ENCODE results near the gene MPC2. TPM values are rescaled to one million over a fixed set of nuclear protein-coding genes. Genes with fewer than 3 reads are reported as not detected.

The MPC2 gene
- total RNA-seq, 1 experiment from 2014 or later, result 32.9 TPM

GRCh38 chr1:167933788-167934187, 3.1 kb downstream of the MPC2 start:
- no peaks in the 10 kb centered on the region for H3K27me3 ChIP-seq (ENCODE audit: insufficient read depth, low read length)
- no peak overlapping the region for H3K4ac ChIP-seq (ENCODE audit: low read depth, low read length)
- H3K14ac ChIP-seq (ENCODE audit: insufficient read depth, low read length), result no peak overlapping the region
- 0 out of 2 replicates have a peak, but pooled peaks cover 3% of the 10 kb centered on the region for H3K4me1 ChIP-seq (ENCODE audit: insufficient read depth, low read length)
- H3K27ac ChIP-seq (ENCODE audit: insufficient read length, low read depth, low read length), result no peak overlapping the region
- H2BK5ac ChIP-seq (ENCODE audit: insufficient read length, low read length), result no peak overlapping the region
- H3K23ac ChIP-seq (ENCODE audit: insufficient read length, low read depth, low read length), result no peak overlapping the region
- no peak overlapping the region for H4K91ac ChIP-seq (ENCODE audit: insufficient read length, low read depth, low read length)
- H3T11ph ChIP-seq (ENCODE audit: low read length), result no peak overlapping the region
- no peak overlapping the region for H2BK120ac ChIP-seq (ENCODE audit: low read depth, low read length, poor library complexity, severe bottlenecking)
- Mint-ChIP-seq H3K4me3 (no peak overlapping the region), H3K27me3 (ENCODE audit: low read depth) (no peaks in the 10 kb centered on the region), H3K4me1 (peaks cover 19 to 22% of the 10 kb centered on the region in 2 experiments), H3K27ac (no peak overlapping the region; a peak in 1 of 7 replicates), H3K9me3 (peaks cover 0 to 3% of the 10 kb centered on the region in 2 experiments; a peak in 1 of 5 replicates), H3K36me3 (ENCODE audit: insufficient read depth in 1 of 3, low read depth in 3 of 3) (no peaks in the 10 kb centered on the region; a peak in 1 of 7 replicates)
- WGBS (ENCODE audit: extremely low coverage, insufficient read length, low lambda C conversion rate), result no CpG with 5 or more reads among the region's 4 CpGs
- H2AK5ac ChIP-seq (ENCODE audit: insufficient read length, low read length), result no peak overlapping the region
- no peak overlapping the region for H4K5ac ChIP-seq (ENCODE audit: insufficient read length, low read depth, low read length)
- no peak overlapping the region for H4K8ac ChIP-seq (replicated peaks; ENCODE audit: insufficient read length, low read depth, low read length)
- no peak overlapping the region for H3K9ac ChIP-seq (ENCODE audit: extremely low read depth, insufficient read length, low read length)
- no peak overlapping the region for H3K18ac ChIP-seq (ENCODE audit: insufficient read length, low read depth, low read length)
- no peak overlapping the region for H2BK20ac ChIP-seq (ENCODE audit: low read depth, low read length, poor library complexity, severe bottlenecking)
- H2BK12ac ChIP-seq (ENCODE audit: insufficient read length, low read depth, low read length), result no peak overlapping the region
- no peaks in the 10 kb centered on the region for H4K20me1 ChIP-seq (ENCODE audit: control insufficient read depth, insufficient read depth, insufficient read length)
- H3K79me1 ChIP-seq (ENCODE audit: insufficient read depth, low read depth, low read length, poor library complexity, severe bottlenecking), result no peaks in the 10 kb centered on the region
- peaks cover 3% of the 10 kb centered on the region; the same call in 1 of the 2 replicates for H3K79me2 ChIP-seq (ENCODE audit: insufficient read depth, low read length)
- no peak overlapping the region for H2AFZ ChIP-seq (ENCODE audit: low read length)
- TF ChIP-seq CTCF (conservative IDR thresholded peaks at IDR 0.05), result no peak
- no peak overlapping the region for H3K56ac ChIP-seq (ENCODE audit: insufficient read length, low read depth, low read length)
- no peaks in the 10 kb centered on the region for H3K9me3 ChIP-seq (ENCODE audit: control insufficient read depth, low read depth, low read length)
- DNase-seq, result no peak
- H2BK15ac ChIP-seq (ENCODE audit: low read depth, low read length), result no peak overlapping the region
- H3K23me2 ChIP-seq (ENCODE audit: insufficient read length, low read depth, low read length, poor library complexity, severe bottlenecking), result peaks cover 11% of the 10 kb centered on the region
- no peak overlapping the region for H3K4me2 ChIP-seq (ENCODE audit: insufficient read depth, insufficient read length, low read length)

All from H9 (cell line).